Astrocyte (in vitro differentiated cells and primary cell): ENCODE results near the gene TFRC. TPM values are rescaled to one million over a fixed set of nuclear protein-coding genes. Genes with fewer than 3 reads are reported as not detected.
"Not testable (repeated sequence)": the region's sequence is repeated elsewhere in the genome, so short reads cannot be mapped to it uniquely, and the experiment has no call there.

Experiments
- DNase-seq: peaks from one replicate; pipeline ENCODE4 v3.0.0-alpha.2; 2010; ENCODE audit warnings: low read depth
- FAIRE-seq: peaks from 2 replicates; lab custom pipeline; 2011; peaks lifted over from hg19 to GRCh38; lab: Jason Lieb, UNC
- H2AFZ ChIP-seq: 2 replicates; pipeline ENCODE4 v1.6.0; 2012; ENCODE audit warnings: low read depth, low read length, inconsistent platforms
- H3K27ac ChIP-seq: 2 replicates; pipeline ENCODE4 v1.5.1; 2011; ENCODE audit warnings: low read depth, low read length, inconsistent platforms
- H3K27me3 ChIP-seq: 2 replicates; pipeline ENCODE4 v1.6.0; 2011; ENCODE audit warnings: low read length, inconsistent platforms; ENCODE audit not compliant: insufficient read depth
- H3K36me3 ChIP-seq: 2 replicates; pipeline ENCODE4 v1.5.1; 2011; ENCODE audit warnings: low read length, inconsistent platforms; ENCODE audit not compliant: insufficient read depth
- H3K4me1 ChIP-seq: 2 replicates; pipeline ENCODE4 v1.5.1; 2011; ENCODE audit warnings: low read length, inconsistent platforms; ENCODE audit not compliant: insufficient read depth
- H3K4me2 ChIP-seq: 2 replicates; pipeline ENCODE4 v1.6.0; 2012; ENCODE audit warnings: low read length, inconsistent platforms
- H3K4me3 ChIP-seq: 2 replicates; pipeline ENCODE4 v1.5.1; 2011; ENCODE audit warnings: low read depth, mild to moderate bottlenecking, low read length, inconsistent platforms; ENCODE audit not compliant: insufficient read depth
- H3K79me2 ChIP-seq: 2 replicates; pipeline ENCODE4 v1.6.0; 2012; ENCODE audit warnings: mild to moderate bottlenecking, low read length, inconsistent platforms; ENCODE audit not compliant: insufficient read depth
- H3K9ac ChIP-seq: 2 replicates; pipeline ENCODE4 v1.6.0; 2012; ENCODE audit warnings: mild to moderate bottlenecking, low read length, inconsistent platforms
- H3K9me3 ChIP-seq: 2 replicates; pipeline ENCODE4 v1.5.1; 2012; ENCODE audit warnings: low read depth, mild to moderate bottlenecking, low read length, inconsistent platforms; ENCODE audit not compliant: insufficient read depth
- H4K20me1 ChIP-seq: 2 replicates; pipeline ENCODE4 v1.6.0; 2012; ENCODE audit warnings: low read length, inconsistent platforms; ENCODE audit not compliant: insufficient read depth
- H3K27ac Mint-ChIP-seq: one replicate; pipeline ENCODE4 v1.8.0; 2021; ENCODE audit warnings: mild to moderate bottlenecking, mixed read lengths; ENCODE audit not compliant: unreplicated experiment
- H3K27me3 Mint-ChIP-seq: one replicate; pipeline ENCODE4 v1.8.0; 2021; ENCODE audit warnings: low read depth, mixed read lengths; ENCODE audit not compliant: unreplicated experiment
- H3K36me3 Mint-ChIP-seq: one replicate; pipeline ENCODE4 v1.8.0; 2021; ENCODE audit warnings: low read depth, mixed read lengths; ENCODE audit not compliant: unreplicated experiment
- H3K4me1 Mint-ChIP-seq: one replicate; pipeline ENCODE4 v1.8.0; 2021; ENCODE audit warnings: low read depth, mixed read lengths; ENCODE audit not compliant: unreplicated experiment
- H3K4me3 Mint-ChIP-seq: one replicate; pipeline ENCODE4 v1.8.0; 2021; ENCODE audit warnings: mild to moderate bottlenecking, moderate library complexity, mixed read lengths; ENCODE audit not compliant: unreplicated experiment
- H3K9me3 Mint-ChIP-seq: one replicate; pipeline ENCODE4 v1.8.0; 2021; ENCODE audit warnings: mild to moderate bottlenecking, mixed read lengths; ENCODE audit not compliant: unreplicated experiment
- EZH2 ChIP-seq: IDR thresholded peaks from 2 replicates; pipeline ENCODE4 v1.6.1; 2012; ENCODE audit warnings: mild to moderate bottlenecking, low read length, inconsistent platforms; ENCODE audit not compliant: insufficient read depth
- total RNA-seq: library from RNA; stranded (reverse); gene quantifications from 2 replicates; pipeline ENCODE4 v1.2.1, GENCODE V29; 2021
- TF ChIP-seq, protein P1 (sequence below): IDR thresholded peaks from 2 replicates; pipeline ENCODE4 v1.5.1; 2011; ENCODE audit warnings: low read depth, mild to moderate bottlenecking, inconsistent platforms, low read length, moderate library complexity; ENCODE audit not compliant: insufficient read depth

Gene TFRC
- total RNA-seq, 1 donor from 2014 or later, result 98.4 TPM

GRCh38 chr3:196008929-196009328, 73.0 kb downstream of the TFRC start:
- DNase-seq, result no peak
- H3K36me3 ChIP-seq, result no peaks in the 10 kb centered on the region
- no peak for FAIRE-seq
- no peak overlapping the region for H3K27ac ChIP-seq
- H2AFZ ChIP-seq, result no peak overlapping the region
- H3K9ac ChIP-seq, result no peak overlapping the region
- Mint-ChIP-seq H3K27ac (no peak overlapping the region), H3K9me3 (peaks cover 8% of the 10 kb centered on the region), H3K27me3 (peaks cover 8% of the 10 kb centered on the region), H3K36me3 (no peaks in the 10 kb centered on the region), H3K4me3 (no peak overlapping the region), H3K4me1 (no peaks in the 10 kb centered on the region)
- peaks cover 2% of the 10 kb centered on the region for H3K9me3 ChIP-seq
- H3K4me1 ChIP-seq, result no peaks in the 10 kb centered on the region
- H3K4me3 ChIP-seq, result no peak overlapping the region
- H4K20me1 ChIP-seq, result no peaks in the 10 kb centered on the region
- peaks cover 14% of the 10 kb centered on the region for H3K27me3 ChIP-seq
- TF ChIP-seq, protein P1, sequence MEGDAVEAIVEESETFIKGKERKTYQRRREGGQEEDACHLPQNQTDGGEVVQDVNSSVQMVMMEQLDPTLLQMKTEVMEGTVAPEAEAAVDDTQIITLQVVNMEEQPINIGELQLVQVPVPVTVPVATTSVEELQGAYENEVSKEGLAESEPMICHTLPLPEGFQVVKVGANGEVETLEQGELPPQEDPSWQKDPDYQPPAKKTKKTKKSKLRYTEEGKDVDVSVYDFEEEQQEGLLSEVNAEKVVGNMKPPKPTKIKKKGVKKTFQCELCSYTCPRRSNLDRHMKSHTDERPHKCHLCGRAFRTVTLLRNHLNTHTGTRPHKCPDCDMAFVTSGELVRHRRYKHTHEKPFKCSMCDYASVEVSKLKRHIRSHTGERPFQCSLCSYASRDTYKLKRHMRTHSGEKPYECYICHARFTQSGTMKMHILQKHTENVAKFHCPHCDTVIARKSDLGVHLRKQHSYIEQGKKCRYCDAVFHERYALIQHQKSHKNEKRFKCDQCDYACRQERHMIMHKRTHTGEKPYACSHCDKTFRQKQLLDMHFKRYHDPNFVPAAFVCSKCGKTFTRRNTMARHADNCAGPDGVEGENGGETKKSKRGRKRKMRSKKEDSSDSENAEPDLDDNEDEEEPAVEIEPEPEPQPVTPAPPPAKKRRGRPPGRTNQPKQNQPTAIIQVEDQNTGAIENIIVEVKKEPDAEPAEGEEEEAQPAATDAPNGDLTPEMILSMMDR, result no peak
- TF ChIP-seq EZH2, result no peak
- H3K79me2 ChIP-seq, result no peaks in the 10 kb centered on the region
- H3K4me2 ChIP-seq, result no peak overlapping the region

DNA sequence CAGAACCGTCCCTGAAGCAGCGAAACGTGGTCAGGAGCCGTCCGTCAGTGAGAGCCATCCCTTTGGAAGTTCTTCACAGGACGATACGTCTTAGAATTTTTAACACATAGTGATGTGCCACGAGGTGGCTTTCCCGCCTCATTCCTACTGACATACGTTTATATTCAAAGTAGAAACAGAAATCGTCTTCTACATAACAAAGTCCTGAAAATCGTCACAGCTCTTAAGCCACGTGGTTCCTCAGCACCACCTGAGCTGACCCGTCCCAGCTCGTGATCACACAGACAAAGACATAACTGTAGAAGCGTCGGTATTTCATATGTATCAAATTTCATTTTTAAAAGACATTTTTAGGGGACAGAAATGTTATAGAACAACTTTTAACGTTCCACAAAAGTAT, 73.5 kb downstream of the TFRC start:
- no peak overlapping the region for H3K4me3 ChIP-seq
- H3K36me3 ChIP-seq, result no peaks in the 10 kb centered on the region
- H3K27me3 ChIP-seq, result peaks cover 14% of the 10 kb centered on the region
- FAIRE-seq (no peak), DNase-seq (no peak)
- peaks cover 2% of the 10 kb centered on the region for H3K9me3 ChIP-seq
- peaks cover 8% of the 10 kb centered on the region for H3K9me3 Mint-ChIP-seq
- H3K4me1 ChIP-seq, result no peaks in the 10 kb centered on the region
- no peak overlapping the region for H3K27ac Mint-ChIP-seq
- H3K36me3 Mint-ChIP-seq, result no peaks in the 10 kb centered on the region
- no peaks in the 10 kb centered on the region for H3K79me2 ChIP-seq
- no peak overlapping the region for H2AFZ ChIP-seq
- TF ChIP-seq, protein P1, result no peak
- no peak overlapping the region for H3K4me2 ChIP-seq
- no peaks in the 10 kb centered on the region for H4K20me1 ChIP-seq
- no peaks in the 10 kb centered on the region for H3K4me1 Mint-ChIP-seq
- no peak overlapping the region for H3K4me3 Mint-ChIP-seq
- peaks cover 8% of the 10 kb centered on the region for H3K27me3 Mint-ChIP-seq
- no peak overlapping the region for H3K27ac ChIP-seq
- H3K9ac ChIP-seq, result no peak overlapping the region

- Histone ChIP-seq H3K9me3 (peaks cover 2% of the 10 kb centered on the region), H3K79me2 (no peaks in the 10 kb centered on the region), H3K4me3 (no peak overlapping the region), H3K27ac (no peak overlapping the region), H3K36me3 (no peaks in the 10 kb centered on the region), H4K20me1 (no peaks in the 10 kb centered on the region), H3K4me1 (no peaks in the 10 kb centered on the region), H3K9ac (no peak overlapping the region), H3K27me3 (peaks cover 16% of the 10 kb centered on the region), H2AFZ (no peak overlapping the region), H3K4me2 (no peak overlapping the region)
- TF ChIP-seq, protein P1, result no peak
- TF ChIP-seq EZH2, result no peak
- peaks cover 8% of the 10 kb centered on the region for H3K9me3 Mint-ChIP-seq
- H3K36me3 Mint-ChIP-seq, result no peaks in the 10 kb centered on the region
- peaks cover 7% of the 10 kb centered on the region for H3K27me3 Mint-ChIP-seq
- H3K27ac Mint-ChIP-seq, result no peak overlapping the region
- FAIRE-seq (no peak), DNase-seq (no peak)
- no peaks in the 10 kb centered on the region for H3K4me1 Mint-ChIP-seq
- no peak overlapping the region for H3K4me3 Mint-ChIP-seq
These were observed 74.0 kb downstream of the TFRC start for GRCh38 chr3:196007744-196008335.

GRCh38 chr3:196005338-196005737, 76.6 kb downstream of the TFRC start:
- H3K27ac Mint-ChIP-seq, H3K4me2 ChIP-seq, H3K9ac ChIP-seq, H3K4me3 ChIP-seq, H2AFZ ChIP-seq, H3K4me1 ChIP-seq, DNase-seq, H4K20me1 ChIP-seq, H3K4me1 Mint-ChIP-seq, H3K9me3 Mint-ChIP-seq, H3K27ac ChIP-seq, H3K27me3 Mint-ChIP-seq, H3K9me3 ChIP-seq, H3K36me3 Mint-ChIP-seq, H3K4me3 Mint-ChIP-seq, H3K36me3 ChIP-seq, H3K79me2 ChIP-seq, FAIRE-seq: not testable (repeated sequence)
- peaks cover 10% of the 10 kb centered on the region for H3K27me3 ChIP-seq
